Measurements from ENCODE around the gene PNPT1.

Gene PNPT1

GRCh38 chr2:55610954-55611743, 82.5 kb downstream of the PNPT1 start:
- H3K4me3 ChIP-seq (ENCODE audit: control insufficient read depth, low read depth, low read length), result no peak overlapping the region
- no peak for TF ChIP-seq CTCF (IDR thresholded peaks at IDR 0.05; ENCODE audit: control insufficient read depth, insufficient read depth, low read depth, low read length, missing control alignments)
- no peak for DNase-seq (ENCODE audit: low read depth)

GRCh38 chr2:55609938-55610578, 83.6 kb downstream of the PNPT1 start:
- no peak overlapping the region for H3K4me3 ChIP-seq (ENCODE audit: control insufficient read depth, low read depth, low read length)
- no peak for TF ChIP-seq CTCF (IDR thresholded peaks at IDR 0.05; ENCODE audit: control insufficient read depth, insufficient read depth, low read depth, low read length, missing control alignments)
- DNase-seq (ENCODE audit: low read depth), result no peak

GRCh38 chr2:55609193-55609794, 84.3 kb downstream of the PNPT1 start:
- TF ChIP-seq CTCF (IDR thresholded peaks at IDR 0.05; ENCODE audit: control insufficient read depth, insufficient read depth, low read depth, low read length, missing control alignments), result no peak
- H3K4me3 ChIP-seq (ENCODE audit: control insufficient read depth, low read depth, low read length), result no peak overlapping the region
- DNase-seq (ENCODE audit: low read depth), result no peak

- DNase-seq (ENCODE audit: low read depth), result no peak
- TF ChIP-seq CTCF (IDR thresholded peaks at IDR 0.05; ENCODE audit: control insufficient read depth, insufficient read depth, low read depth, low read length, missing control alignments), result no peak
- H3K4me3 ChIP-seq (ENCODE audit: control insufficient read depth, low read depth, low read length), result no peak overlapping the region
Observed at GRCh38 chr2:55607717-55608116, 85.9 kb downstream of the PNPT1 start.

- no peak for DNase-seq (ENCODE audit: low read depth)
- TF ChIP-seq CTCF (IDR thresholded peaks at IDR 0.05; ENCODE audit: control insufficient read depth, insufficient read depth, low read depth, low read length, missing control alignments), result no peak
- H3K4me3 ChIP-seq (ENCODE audit: control insufficient read depth, low read depth, low read length), result no peak overlapping the region
Observed at GRCh38 chr2:55604027-55604565, 89.5 kb downstream of the PNPT1 start.

- H3K4me3 ChIP-seq (ENCODE audit: control insufficient read depth, low read depth, low read length), result no peak overlapping the region
- no peak for TF ChIP-seq CTCF (IDR thresholded peaks at IDR 0.05; ENCODE audit: control insufficient read depth, insufficient read depth, low read depth, low read length, missing control alignments)
- DNase-seq (ENCODE audit: low read depth), result no peak
Observed at GRCh38 chr2:55601849-55602248, 91.8 kb downstream of the PNPT1 start.

Measured in AG09309 (cell line).